Kidney (tissue), 14 donors: ENCODE measurements around the gene TES. TPM values are rescaled to one million over a fixed set of nuclear protein-coding genes. Genes with fewer than 3 reads are reported as not detected.

ENCODE experiments used
- DNase-seq, 5 donors: peaks; one replicate each; pipeline ENCODE4 v3.0.0-alpha.2; 2013 to 2020
- FAIRE-seq: peaks from 2 replicates; lab custom pipeline; 2012; peaks lifted over from hg19 to GRCh38; lab: Jason Lieb, UNC
- H3K27ac ChIP-seq, 2 donors: one replicate each; pipeline ENCODE4 v1.7.0; 2013; ENCODE audit warnings: low read depth in 2 of 2, low read length in 2 of 2, inconsistent platforms in 1 of 2
- H3K27me3 ChIP-seq: one replicate; pipeline ENCODE4 v1.7.1; 2013; ENCODE audit warnings: low read length, inconsistent platforms; ENCODE audit not compliant: control insufficient read depth, insufficient read depth
- H3K36me3 ChIP-seq, 3 donors: one replicate each; pipeline versions ENCODE4 v1.7.0 to v1.7.1; 2013; ENCODE audit warnings: low read length in 3 of 3, control low read depth in 1 of 3, inconsistent platforms in 1 of 3; ENCODE audit not compliant: insufficient read depth in 3 of 3, control insufficient read depth in 2 of 3
- H3K4me1 ChIP-seq, 3 donors: one replicate each; pipeline versions ENCODE4 v1.7.0 to v1.7.1; 2013; ENCODE audit warnings: low read length in 3 of 3, inconsistent platforms in 1 of 3, low read depth in 1 of 3; ENCODE audit not compliant: control insufficient read depth in 2 of 3, insufficient read depth in 2 of 3
- H3K4me3 ChIP-seq, 3 donors: one replicate each; pipeline versions ENCODE4 v1.7.0 to v1.8.1; 2013; ENCODE audit warnings: low read length in 3 of 3, control low read depth in 1 of 3, inconsistent platforms in 1 of 3
- H3K9ac ChIP-seq, 3 donors: one replicate each; pipeline versions ENCODE4 v1.7.0 to v1.7.1; 2013; ENCODE audit warnings: low read length in 3 of 3, control low read depth in 1 of 3, inconsistent platforms in 1 of 3
- H3K9me3 ChIP-seq, 3 donors: one replicate each; pipeline versions ENCODE4 v1.7.0 to v1.7.1; 2013; ENCODE audit warnings: low read length in 3 of 3, control low read depth in 1 of 3, inconsistent platforms in 1 of 3; ENCODE audit not compliant: control insufficient read depth in 2 of 3, insufficient read depth in 1 of 3
- CTCF ChIP-seq: IDR thresholded peaks from 3 replicates; pipeline ENCODE4 v1.5.1; 2012; ENCODE audit warnings: mild to moderate bottlenecking, moderate library complexity, borderline replicate concordance; ENCODE audit not compliant: insufficient read depth; ENCODE audit errors: extremely low read depth
- intact Hi-C: fragments of 100-400 bp; cut with DNase I; formaldehyde crosslinking; loops from one replicate; pipeline ENCODE4 v1.11.1; 2022
- polyA plus RNA-seq: library from polyadenylated mRNA; stranded (reverse); fragments of 350-450 nt; fragmentation: Illumina TruSeq; extraction: RNeasy Lipid Tissue Mini Kit (QIAGEN cat#74804); gene quantifications from one replicate; pipeline ENCODE4 v1.2.3, GENCODE V29; 2014; ENCODE audit warnings: low read depth, low replicate concordance; ENCODE audit not compliant: insufficient read depth
- total RNA-seq: library from RNA; stranded (reverse); fragmentation: NEBNext Ultra II Directional; extraction: Animal tissue kit (Norgen Biotek cat#: 25700); gene quantifications from one replicate; pipeline ENCODE4 v1.2.1, GENCODE V29; 2021
- donor health status: control.
- donor health status: control.
- donor health status: control.
- donor health status: control.
- donor health status: control.
- donor health status: DM: yes; HTN: yes; CAD: no.
- donor health status: Normal renal cell carcinoma (clear cell type).

TES gene
- total and polyA plus RNA-seq, 2 donors from 2014 or later: 21.5 to 108 TPM

DNA sequence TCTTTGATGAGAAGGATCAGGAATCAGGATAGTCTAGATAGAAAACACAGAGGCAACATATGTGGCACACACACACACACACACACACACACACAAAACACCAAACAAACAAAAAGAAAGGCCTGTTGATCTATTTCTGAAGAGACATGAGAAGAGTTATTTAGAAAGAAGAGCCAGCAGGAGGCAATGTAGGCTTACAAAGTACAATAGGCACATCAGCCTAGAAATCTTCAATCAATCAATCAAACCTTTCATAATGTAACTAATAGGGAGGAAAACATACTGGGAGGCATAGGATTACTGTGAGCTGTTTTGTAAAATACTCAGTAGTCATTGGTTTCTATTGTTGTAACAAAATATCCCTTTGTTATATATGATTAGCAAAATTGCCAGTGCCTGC lies 47.3 kb upstream of the TES start:
- Histone ChIP-seq H3K4me1 (no peaks in the 10 kb centered on the region), H3K4me3 (no peak overlapping the region), H3K27me3 (no peaks in the 10 kb centered on the region), H3K9ac (no peak overlapping the region), H3K27ac (no peak overlapping the region), H3K36me3 (no peaks in the 10 kb centered on the region), H3K9me3 (no peaks in the 10 kb centered on the region)
- intact Hi-C loops: no loop called here
- FAIRE-seq: no peak
- DNase-seq: no peak
- no peak for TF ChIP-seq CTCF

- Histone ChIP-seq H3K4me1 (peaks cover 0 to 7% (median 0%) of the 10 kb centered on the region in 3 donors), H3K4me3 (no peak overlapping the region), H3K9me3 (no peaks in the 10 kb centered on the region), H3K9ac (no peak overlapping the region), H3K36me3 (no peaks in the 10 kb centered on the region), H3K27ac (no peak overlapping the region), H3K27me3 (no peaks in the 10 kb centered on the region)
- FAIRE-seq: no peak
- intact Hi-C loops: no loop called here
- no peak for TF ChIP-seq CTCF
- no peak for DNase-seq
These were observed 45.6 kb upstream of the TES start for GRCh38 chr7:116164552-116165306.

- no peak overlapping the region for H3K4me3 ChIP-seq
- no peaks in the 10 kb centered on the region for H3K9me3 ChIP-seq
- H3K27me3 ChIP-seq: no peaks in the 10 kb centered on the region
- FAIRE-seq: no peak
- H3K27ac ChIP-seq: no peak overlapping the region
- peaks cover 0 to 7% (median 0%) of the 10 kb centered on the region in 3 donors for H3K4me1 ChIP-seq
- no peak for TF ChIP-seq CTCF
- intact Hi-C loops: no loop called here
- no peaks in the 10 kb centered on the region for H3K36me3 ChIP-seq
- H3K9ac ChIP-seq: no peak overlapping the region
- DNase-seq: no peak
These were observed 44.6 kb upstream of the TES start for GRCh38 chr7:116165717-116166116.

DNA sequence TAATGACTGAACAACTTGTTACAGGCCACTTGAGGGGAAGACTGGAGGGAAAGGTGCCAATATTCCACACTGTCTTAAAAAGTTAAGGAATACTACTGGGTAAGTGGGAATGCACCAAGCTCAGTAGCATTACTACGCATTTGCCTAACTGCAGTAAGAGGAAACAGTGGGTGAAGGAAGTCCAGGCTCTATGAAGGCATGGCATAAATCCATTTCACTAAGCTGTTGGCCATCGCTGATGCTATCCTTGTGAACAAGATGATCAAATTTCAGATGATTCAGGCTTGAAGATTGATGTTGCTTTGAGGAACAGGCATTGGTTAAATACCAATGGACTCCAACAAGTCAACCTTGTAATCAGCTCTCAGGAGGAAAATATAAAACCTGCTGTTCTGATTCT lies 44.2 kb upstream of the TES start:
- no peaks in the 10 kb centered on the region for H3K36me3 ChIP-seq
- DNase-seq: no peak
- intact Hi-C loops: no loop called here
- no peaks in the 10 kb centered on the region for H3K27me3 ChIP-seq
- no peak for TF ChIP-seq CTCF
- no peaks in the 10 kb centered on the region for H3K9me3 ChIP-seq
- no peak overlapping the region for H3K9ac ChIP-seq
- H3K4me3 ChIP-seq: no peak overlapping the region
- FAIRE-seq: no peak
- no peak overlapping the region for H3K27ac ChIP-seq
- H3K4me1 ChIP-seq: peaks cover 0 to 7% (median 0%) of the 10 kb centered on the region in 3 donors
